Left ventricle myocardium inferior (tissue), 1 donor: Measurements from ENCODE around the gene CACNA1C. TPM values are rescaled to one million over a fixed set of nuclear protein-coding genes. Genes with fewer than 3 reads are reported as not detected.

Experiments used
- DNase-seq: peaks from one replicate; pipeline ENCODE4 v3.0.0-alpha.2; 2020
- H3K27ac ChIP-seq: fragments of 200-600 bp; replicated peaks from 2 replicates; pipeline ENCODE4 v1.8.0; 2021
- H3K27me3 ChIP-seq: fragments of 200-600 bp; 2 replicates; pipeline ENCODE4 v1.8.0; 2021; ENCODE audit warnings: low read depth
- H3K36me3 ChIP-seq: fragments of 200-600 bp; 2 replicates; pipeline ENCODE4 v1.8.0; 2021
- H3K4me1 ChIP-seq: fragments of 200-600 bp; 2 replicates; pipeline ENCODE4 v1.8.0; 2021
- H3K4me3 ChIP-seq: fragments of 200-600 bp; 2 replicates; pipeline ENCODE4 v1.8.0; 2021; ENCODE audit warnings: mild to moderate bottlenecking, moderate library complexity
- H3K9me3 ChIP-seq: fragments of 200-600 bp; replicated peaks from 2 replicates; pipeline ENCODE4 v1.8.0; 2021
- intact Hi-C: fragments of 100-400 bp; cut with micrococcal nuclease; formaldehyde crosslinking; loops from one replicate; pipeline ENCODE4 v1.11.0; 2022
- total RNA-seq: library from RNA; stranded (reverse); fragmentation: NEBNext Ultra II Directional; extraction: Animal tissue kit (Norgen Biotek cat#: 25700); gene quantifications from one replicate; pipeline ENCODE4 v1.2.1, GENCODE V29; 2021
- TF ChIP-seq, protein P1 (sequence below): fragments of 200-600 bp; IDR thresholded peaks from 2 replicates; pipeline ENCODE4 v1.8.0; 2021; ENCODE audit warnings: antibody characterized with exemption, mild to moderate bottlenecking, borderline replicate concordance
- donor health status: DM: no; HTN: yes; CAD: no; lungs with severe emphysema.

Gene CACNA1C
- total RNA-seq, 1 donor from 2014 or later: 137 TPM

GRCh38 chr12:2627835-2628191 lies 575.0 kb downstream of the CACNA1C start:
- Histone ChIP-seq H3K9me3 (no peaks in the 10 kb centered on the region), H3K27me3 (no peaks in the 10 kb centered on the region), H3K4me3 (no peak overlapping the region), H3K36me3 (peaks cover 38% of the 10 kb centered on the region), H3K27ac (peak overlapping the region; percentile 81), H3K4me1 (peaks cover 15% of the 10 kb centered on the region)
- intact Hi-C loops: no loop called here
- DNase-seq: no peak
- TF ChIP-seq, protein P1, sequence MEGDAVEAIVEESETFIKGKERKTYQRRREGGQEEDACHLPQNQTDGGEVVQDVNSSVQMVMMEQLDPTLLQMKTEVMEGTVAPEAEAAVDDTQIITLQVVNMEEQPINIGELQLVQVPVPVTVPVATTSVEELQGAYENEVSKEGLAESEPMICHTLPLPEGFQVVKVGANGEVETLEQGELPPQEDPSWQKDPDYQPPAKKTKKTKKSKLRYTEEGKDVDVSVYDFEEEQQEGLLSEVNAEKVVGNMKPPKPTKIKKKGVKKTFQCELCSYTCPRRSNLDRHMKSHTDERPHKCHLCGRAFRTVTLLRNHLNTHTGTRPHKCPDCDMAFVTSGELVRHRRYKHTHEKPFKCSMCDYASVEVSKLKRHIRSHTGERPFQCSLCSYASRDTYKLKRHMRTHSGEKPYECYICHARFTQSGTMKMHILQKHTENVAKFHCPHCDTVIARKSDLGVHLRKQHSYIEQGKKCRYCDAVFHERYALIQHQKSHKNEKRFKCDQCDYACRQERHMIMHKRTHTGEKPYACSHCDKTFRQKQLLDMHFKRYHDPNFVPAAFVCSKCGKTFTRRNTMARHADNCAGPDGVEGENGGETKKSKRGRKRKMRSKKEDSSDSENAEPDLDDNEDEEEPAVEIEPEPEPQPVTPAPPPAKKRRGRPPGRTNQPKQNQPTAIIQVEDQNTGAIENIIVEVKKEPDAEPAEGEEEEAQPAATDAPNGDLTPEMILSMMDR: no peak

DNA sequence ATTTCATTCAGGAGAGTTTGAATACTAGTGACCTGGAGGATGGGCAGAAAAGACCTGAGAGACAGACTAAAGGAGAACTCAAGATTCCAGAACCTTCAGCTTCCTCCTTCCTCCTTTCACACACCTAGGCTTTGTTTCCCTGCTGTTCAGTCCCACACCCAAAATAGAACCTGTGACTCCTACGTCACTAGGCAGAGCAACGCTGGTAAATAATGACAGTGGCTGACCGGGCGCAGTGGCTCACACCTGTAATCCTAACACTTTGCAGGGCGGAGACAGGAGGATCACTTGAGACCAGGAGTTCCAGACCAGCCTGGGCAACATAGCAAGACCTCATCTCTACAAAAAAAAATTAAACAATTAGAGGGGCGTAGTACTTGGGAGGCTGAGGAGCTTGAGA lies 575.6 kb downstream of the CACNA1C start:
- Histone ChIP-seq H3K36me3 (peaks cover 35% of the 10 kb centered on the region), H3K27me3 (no peaks in the 10 kb centered on the region), H3K4me1 (peaks cover 15% of the 10 kb centered on the region), H3K27ac (peak overlapping the region; percentile 81), H3K4me3 (no peak overlapping the region), H3K9me3 (no peaks in the 10 kb centered on the region)
- no peak for DNase-seq
- TF ChIP-seq, protein P1: no peak
- intact Hi-C loops: no loop called here

DNA sequence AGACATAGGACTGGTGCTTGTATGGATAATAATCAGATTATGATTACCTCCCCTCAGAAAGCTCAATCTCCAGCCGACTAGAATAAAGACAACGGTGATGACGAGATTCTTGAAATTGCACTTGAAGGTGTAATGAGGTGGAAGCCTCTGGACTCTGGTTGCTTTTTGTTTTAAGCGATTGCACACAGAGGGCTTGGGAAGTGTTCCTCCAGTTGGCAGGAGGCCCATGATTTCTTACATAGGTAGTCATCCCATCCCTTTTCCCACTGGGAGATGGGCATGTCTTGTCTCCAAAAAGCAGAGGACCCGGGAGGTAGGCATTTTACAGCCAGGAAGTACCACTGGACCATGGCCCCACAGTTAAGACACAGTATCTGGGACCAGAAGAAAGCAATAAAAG lies 576.3 kb downstream of the CACNA1C start:
- TF ChIP-seq, protein P1: no peak
- Histone ChIP-seq H3K36me3 (peaks cover 35% of the 10 kb centered on the region), H3K9me3 (no peaks in the 10 kb centered on the region), H3K27me3 (no peaks in the 10 kb centered on the region), H3K4me1 (peaks cover 15% of the 10 kb centered on the region), H3K4me3 (no peak overlapping the region), H3K27ac (peak overlapping the region; percentile 81)
- DNase-seq: no peak
- intact Hi-C loops: no loop called here

GRCh38 chr12:2631653-2632350 lies 579.0 kb downstream of the CACNA1C start:
- Histone ChIP-seq H3K4me1 (peaks cover 15% of the 10 kb centered on the region), H3K9me3 (no peaks in the 10 kb centered on the region), H3K4me3 (no peak overlapping the region), H3K36me3 (peaks cover 33% of the 10 kb centered on the region), H3K27me3 (no peaks in the 10 kb centered on the region), H3K27ac (peak overlapping the region; percentile 81)
- peak; percentile 42 for DNase-seq
- intact Hi-C loops: no loop called here
- TF ChIP-seq, protein P1: no peak

DNA sequence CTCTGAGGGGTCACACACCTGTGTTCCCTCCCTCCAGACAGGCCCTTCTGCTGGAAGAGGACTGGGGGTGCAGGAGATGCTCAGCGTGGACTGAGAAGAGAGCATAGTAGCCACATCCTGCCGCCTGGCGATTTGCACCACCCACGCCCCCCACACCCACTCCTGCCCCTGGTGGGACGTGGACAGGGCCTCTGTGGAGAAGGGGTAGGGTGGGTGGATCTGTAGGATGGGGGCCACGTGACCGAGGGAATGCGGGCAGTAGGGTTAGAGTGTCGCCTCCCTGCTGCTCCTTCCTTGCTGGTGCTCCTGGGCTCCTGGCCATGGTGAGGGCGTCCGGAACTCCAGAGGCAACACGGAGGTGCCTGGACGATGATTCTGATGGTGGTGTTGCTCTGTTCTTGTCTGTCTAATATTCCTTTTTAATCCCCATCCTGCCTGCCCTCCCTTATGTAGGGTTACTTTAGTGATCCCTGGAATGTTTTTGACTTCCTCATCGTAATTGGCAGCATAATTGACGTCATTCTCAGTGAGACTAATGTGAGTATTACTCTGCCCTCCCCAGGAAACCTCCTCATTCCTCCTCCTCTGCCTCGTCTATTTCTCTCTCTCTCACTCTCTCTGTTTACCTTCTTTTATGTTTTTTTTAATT lies 580.5 kb downstream of the CACNA1C start:
- peaks cover 15% of the 10 kb centered on the region for H3K4me1 ChIP-seq
- DNase-seq: no peak
- H3K27me3 ChIP-seq: no peaks in the 10 kb centered on the region
- H3K9me3 ChIP-seq: no peaks in the 10 kb centered on the region
- TF ChIP-seq, protein P1: no peak
- peaks cover 28% of the 10 kb centered on the region for H3K36me3 ChIP-seq
- H3K27ac ChIP-seq: peak overlapping the region; percentile 81
- no peak overlapping the region for H3K4me3 ChIP-seq
- intact Hi-C loops: no loop called here
